Suprapubic skin (tissue), 4 donors: ENCODE data around the gene PKN2. TPM values are rescaled to one million over a fixed set of nuclear protein-coding genes. Genes with fewer than 3 reads are reported as not detected.
A peak's percentile ranks its signal among the peaks of the same experiment; 100 is the strongest.

Source experiments
- DNase-seq, 2 donors: peaks; one replicate each; pipeline ENCODE4 v3.0.0-alpha.2; 2019; ENCODE audit warnings: low spot score in 2 of 2
- H3K27ac ChIP-seq: fragments of 200-600 bp; sonication (generic); one replicate; pipeline ENCODE4 v1.5.1; 2019
- H3K27me3 ChIP-seq: fragments of 200-600 bp; sonication (generic); one replicate; pipeline ENCODE4 v1.5.1; 2019
- H3K36me3 ChIP-seq: fragments of 200-600 bp; sonication (generic); one replicate; pipeline ENCODE4 v1.5.1; 2019
- H3K4me1 ChIP-seq: fragments of 200-600 bp; sonication (generic); one replicate; pipeline ENCODE4 v1.5.1; 2019
- H3K4me3 ChIP-seq: fragments of 200-600 bp; sonication (generic); one replicate; pipeline ENCODE4 v1.5.1; 2019; ENCODE audit warnings: mild to moderate bottlenecking
- H3K9me3 ChIP-seq: fragments of 200-600 bp; sonication (generic); one replicate; pipeline ENCODE4 v1.5.1; 2019
- EP300 ChIP-seq: sonication (generic); formaldehyde crosslinking; IDR thresholded peaks from one replicate; pipeline ENCODE4 v1.6.1; 2017; ENCODE audit warnings: antibody characterized with exemption
- POLR2A ChIP-seq, 2 donors: fragments of 450-650 bp; IDR thresholded peaks; one replicate each; pipeline ENCODE4 v1.6.1; 2017; ENCODE audit warnings: antibody characterized with exemption in 2 of 2, mild to moderate bottlenecking in 2 of 2, moderate library complexity in 2 of 2
- POLR2AphosphoS5 ChIP-seq, 3 donors: sonication (generic); formaldehyde crosslinking; IDR thresholded peaks; one replicate each; pipeline ENCODE4 v1.6.1; 2017; ENCODE audit warnings: antibody characterized with exemption in 3 of 3
- WGBS: methylation state at CpG from one replicate; pipeline ENCODE4 v1.1.5; 2018; 5-methylcytosine and 5-hydroxymethylcytosine counted together
- total RNA-seq, 4 donors: library from RNA; depleted of rRNA; stranded (reverse); fragments of >200 nt; gene quantifications; one replicate each; pipeline ENCODE4 v1.1.0, GENCODE V29; 2016
- TF ChIP-seq, protein P1 (sequence below), 2 donors: fragments of 200-600 bp in 1 of 2; fragments of 450-650 bp in 1 of 2; sonication (generic) in 1 of 2; IDR thresholded peaks; one replicate each; pipeline ENCODE4 v1.5.1; 2016 to 2019; ENCODE audit warnings: antibody characterized with exemption in 2 of 2, mild to moderate bottlenecking in 1 of 2, moderate library complexity in 1 of 2

PKN2 gene
- total RNA-seq, 4 donors from 2014 or later: 17.7 to 68.2 (median 33.6) TPM

DNA sequence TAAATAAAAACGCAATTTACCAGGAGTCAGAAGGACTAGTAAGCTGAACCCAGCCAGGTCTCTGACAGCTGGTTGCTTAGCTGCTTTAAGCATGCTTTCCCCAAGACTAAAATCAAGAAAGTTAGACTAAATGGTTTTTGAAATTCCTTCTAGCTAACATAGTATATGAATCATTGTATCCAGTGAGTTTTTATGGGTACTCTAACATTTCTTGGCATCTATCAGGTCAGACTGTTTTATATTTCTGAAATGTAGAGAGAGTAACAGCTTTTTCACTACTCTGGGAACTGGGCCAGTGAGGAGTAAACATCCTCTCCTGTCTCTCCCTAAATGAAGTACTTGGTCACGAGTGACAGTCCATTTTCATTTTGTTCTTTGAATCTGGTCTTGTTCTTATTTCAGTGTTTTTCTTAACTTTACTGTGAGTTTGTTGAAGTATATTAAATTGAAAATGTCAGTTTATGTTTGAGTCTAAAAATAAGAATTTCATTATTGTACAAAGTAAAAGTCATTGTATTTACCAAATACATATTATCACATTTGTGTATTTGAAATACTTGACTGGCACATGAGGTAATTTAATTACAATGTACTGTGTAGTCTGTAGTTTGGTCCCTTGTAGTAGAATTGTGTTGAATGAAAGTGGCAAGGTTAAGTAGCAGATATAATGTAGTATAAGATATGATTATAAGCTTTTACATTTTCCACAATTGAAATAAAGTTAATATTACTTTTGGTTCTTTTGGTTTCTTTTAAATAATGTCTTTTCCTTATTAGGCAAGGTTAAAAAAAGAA is 47.6 kb downstream of the PKN2 start:
- H3K27ac ChIP-seq: no peak overlapping the region
- TF ChIP-seq EP300: no peak
- TF ChIP-seq, protein P1, sequence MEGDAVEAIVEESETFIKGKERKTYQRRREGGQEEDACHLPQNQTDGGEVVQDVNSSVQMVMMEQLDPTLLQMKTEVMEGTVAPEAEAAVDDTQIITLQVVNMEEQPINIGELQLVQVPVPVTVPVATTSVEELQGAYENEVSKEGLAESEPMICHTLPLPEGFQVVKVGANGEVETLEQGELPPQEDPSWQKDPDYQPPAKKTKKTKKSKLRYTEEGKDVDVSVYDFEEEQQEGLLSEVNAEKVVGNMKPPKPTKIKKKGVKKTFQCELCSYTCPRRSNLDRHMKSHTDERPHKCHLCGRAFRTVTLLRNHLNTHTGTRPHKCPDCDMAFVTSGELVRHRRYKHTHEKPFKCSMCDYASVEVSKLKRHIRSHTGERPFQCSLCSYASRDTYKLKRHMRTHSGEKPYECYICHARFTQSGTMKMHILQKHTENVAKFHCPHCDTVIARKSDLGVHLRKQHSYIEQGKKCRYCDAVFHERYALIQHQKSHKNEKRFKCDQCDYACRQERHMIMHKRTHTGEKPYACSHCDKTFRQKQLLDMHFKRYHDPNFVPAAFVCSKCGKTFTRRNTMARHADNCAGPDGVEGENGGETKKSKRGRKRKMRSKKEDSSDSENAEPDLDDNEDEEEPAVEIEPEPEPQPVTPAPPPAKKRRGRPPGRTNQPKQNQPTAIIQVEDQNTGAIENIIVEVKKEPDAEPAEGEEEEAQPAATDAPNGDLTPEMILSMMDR (IDR thresholded peaks at IDR 0.05): no peak
- TF ChIP-seq POLR2AphosphoS5 (IDR thresholded peaks at IDR 0.05): no peak
- no peak for TF ChIP-seq POLR2A (IDR thresholded peaks at IDR 0.05)
- no peaks in the 10 kb centered on the region for H3K27me3 ChIP-seq
- H3K36me3 ChIP-seq: peaks cover 3% of the 10 kb centered on the region
- DNase-seq: no peak
- 18% methylated on average over 2 of the region's 2 CpGs for WGBS
- H3K4me1 ChIP-seq: peaks cover 17% of the 10 kb centered on the region
- peaks cover 10% of the 10 kb centered on the region for H3K9me3 ChIP-seq
- H3K4me3 ChIP-seq: no peak overlapping the region

DNA sequence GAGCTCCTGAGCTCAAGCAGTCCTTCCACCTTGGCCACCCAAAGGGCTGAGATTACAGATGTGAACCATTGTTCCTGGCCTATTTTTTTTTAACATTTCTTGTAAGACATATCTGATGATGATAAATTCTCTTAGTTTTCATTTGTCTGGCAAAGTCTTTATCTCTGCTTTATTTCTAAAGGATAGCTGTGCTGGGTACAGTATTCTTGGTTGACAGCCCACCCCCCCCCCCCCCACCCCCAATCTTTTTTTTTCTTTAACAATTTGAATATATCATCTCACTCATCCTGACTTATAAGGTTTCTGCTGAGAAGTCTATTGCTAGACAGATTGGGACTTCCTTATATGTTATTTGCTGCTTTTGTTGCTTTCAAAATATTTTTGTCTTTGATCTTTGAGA is 51.3 kb downstream of the PKN2 start:
- TF ChIP-seq POLR2AphosphoS5 (IDR thresholded peaks at IDR 0.05): no peak
- TF ChIP-seq, protein P1 (IDR thresholded peaks at IDR 0.05): no peak
- TF ChIP-seq POLR2A (IDR thresholded peaks at IDR 0.05): no peak
- TF ChIP-seq EP300: no peak
- peaks cover 10% of the 10 kb centered on the region for H3K9me3 ChIP-seq
- H3K36me3 ChIP-seq: no peaks in the 10 kb centered on the region
- peaks cover 15% of the 10 kb centered on the region for H3K4me1 ChIP-seq
- H3K27ac ChIP-seq: no peak overlapping the region
- no peaks in the 10 kb centered on the region for H3K27me3 ChIP-seq
- no peak for DNase-seq
- H3K4me3 ChIP-seq: no peak overlapping the region

DNA sequence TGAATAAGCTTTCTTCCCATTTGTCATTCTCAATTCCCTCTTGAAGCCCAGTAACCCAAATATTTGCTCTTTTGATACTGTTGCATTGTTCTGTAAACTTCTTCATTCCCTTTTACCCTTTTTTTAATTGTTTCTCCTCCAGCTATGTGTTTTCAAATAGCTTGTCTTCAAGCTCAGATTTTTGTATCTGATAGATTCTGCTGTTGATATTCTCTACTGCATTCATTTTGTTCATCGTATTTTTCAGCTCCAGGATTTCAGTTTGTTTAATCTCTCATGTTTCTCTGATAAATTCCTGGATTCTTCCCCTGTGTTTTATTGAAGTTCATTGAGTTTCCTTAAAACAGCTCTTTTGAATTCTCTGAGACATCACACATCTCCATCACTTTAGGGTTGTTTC is 51.8 kb downstream of the PKN2 start:
- H3K9me3 ChIP-seq: peaks cover 10% of the 10 kb centered on the region
- H3K36me3 ChIP-seq: no peaks in the 10 kb centered on the region
- H3K4me3 ChIP-seq: no peak overlapping the region
- 98% methylated on average over 1 of the region's 1 CpG for WGBS
- DNase-seq: no peak
- peaks cover 10% of the 10 kb centered on the region for H3K4me1 ChIP-seq
- H3K27ac ChIP-seq: no peak overlapping the region
- no peaks in the 10 kb centered on the region for H3K27me3 ChIP-seq
- TF ChIP-seq, protein P1 (IDR thresholded peaks at IDR 0.05): no peak
- TF ChIP-seq POLR2A (IDR thresholded peaks at IDR 0.05): no peak
- TF ChIP-seq POLR2AphosphoS5 (IDR thresholded peaks at IDR 0.05): no peak
- TF ChIP-seq EP300: no peak

DNA sequence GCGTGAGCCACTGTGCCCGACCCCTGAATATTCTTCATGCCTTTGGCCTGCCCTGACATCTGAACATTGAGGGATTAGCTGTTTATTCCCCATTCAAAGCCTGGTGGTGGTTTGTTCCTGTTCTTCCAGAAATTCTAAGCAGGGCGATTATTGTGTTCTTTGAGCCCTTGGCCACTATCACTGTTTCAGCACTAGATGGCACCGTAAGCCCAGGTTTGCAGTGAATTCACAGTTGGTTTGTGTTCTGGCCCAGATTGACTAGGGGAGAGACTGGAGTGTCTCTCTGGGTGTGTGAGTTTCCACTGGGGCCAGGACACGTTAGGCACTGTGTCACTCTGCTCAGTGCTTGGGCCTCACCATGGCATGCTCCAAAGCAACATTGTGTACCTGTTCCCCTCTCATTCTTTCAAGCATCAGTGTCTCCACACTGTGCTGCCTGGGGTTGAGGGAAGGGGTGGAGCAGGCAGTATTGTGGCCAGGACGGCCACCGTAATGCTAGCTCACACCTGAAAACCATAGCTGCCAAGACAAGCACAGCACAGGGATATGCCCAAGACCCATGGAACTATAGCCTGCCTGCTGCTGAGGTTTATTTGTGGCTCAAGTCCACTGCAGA is 52.7 kb downstream of the PKN2 start:
- H3K4me3 ChIP-seq: no peak overlapping the region
- H3K27me3 ChIP-seq: no peaks in the 10 kb centered on the region
- H3K36me3 ChIP-seq: no peaks in the 10 kb centered on the region
- TF ChIP-seq, protein P1 (IDR thresholded peaks at IDR 0.05): peak in 1 of 2 donors; percentile 9
- no peak for TF ChIP-seq POLR2AphosphoS5 (IDR thresholded peaks at IDR 0.05)
- H3K4me1 ChIP-seq: peaks cover 8% of the 10 kb centered on the region
- 95% methylated on average over 7 of the region's 7 CpGs for WGBS
- H3K27ac ChIP-seq: no peak overlapping the region
- no peak for DNase-seq
- peaks cover 10% of the 10 kb centered on the region for H3K9me3 ChIP-seq

DNA sequence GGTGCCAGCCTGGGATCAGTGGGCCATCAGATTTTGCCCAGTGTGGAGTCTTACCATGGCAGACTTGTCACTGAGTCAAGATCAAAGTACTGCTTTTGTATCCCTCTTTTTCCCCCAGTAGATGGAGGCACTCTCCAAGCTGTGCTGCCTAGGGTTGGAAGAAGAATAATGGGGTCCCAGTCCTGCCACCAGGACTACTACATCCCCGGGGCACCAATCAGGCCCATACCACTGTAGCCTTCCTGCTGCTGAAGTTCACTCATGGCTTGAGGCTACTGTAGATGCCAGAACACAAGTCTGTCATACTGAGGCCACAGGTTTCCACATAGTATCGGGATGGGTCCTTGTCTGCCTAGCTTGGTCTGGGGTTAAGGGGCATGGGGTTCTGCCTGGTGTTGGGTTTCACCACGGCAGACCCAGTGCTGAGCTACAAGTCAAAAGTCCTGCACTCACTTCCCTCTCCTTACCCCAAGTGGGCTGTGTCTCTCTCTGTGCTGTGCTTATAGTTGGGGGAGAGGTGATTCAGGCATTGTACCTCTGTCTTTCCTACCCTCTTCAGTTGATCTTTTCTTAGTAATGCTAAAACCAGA is 53.4 kb downstream of the PKN2 start:
- Histone ChIP-seq H3K4me1 (peaks cover 4% of the 10 kb centered on the region), H3K9me3 (peaks cover 10% of the 10 kb centered on the region), H3K36me3 (no peaks in the 10 kb centered on the region), H3K4me3 (no peak overlapping the region), H3K27me3 (no peaks in the 10 kb centered on the region), H3K27ac (no peak overlapping the region)
- WGBS: 94% methylated on average over 3 of the region's 3 CpGs
- DNase-seq: no peak
- TF ChIP-seq POLR2AphosphoS5 (IDR thresholded peaks at IDR 0.05): no peak
- TF ChIP-seq EP300: no peak
- TF ChIP-seq POLR2A (IDR thresholded peaks at IDR 0.05): no peak
- TF ChIP-seq, protein P1 (IDR thresholded peaks at IDR 0.05): no peak
